HCT116 (cell line): ENCODE data around the gene MLPH. TPM values are rescaled to one million over a fixed set of nuclear protein-coding genes. Genes with fewer than 3 reads are reported as not detected.

Experiments used
- ATAC-seq: fragments of 200-7000 bp; cut with Tn5 transposase; 2 replicates; pipeline ENCODE4 v1.9.1; 2020; ENCODE audit warnings: mild to moderate bottlenecking, moderate library complexity
- BruUV-seq: library from RNA; stranded (reverse); fragments of 400-500 nt; replicated peaks from 2 replicates; lab custom pipeline; 2021; lab: Mats Ljungman, UMichigan
- CTCF ChIA-PET: fragments of 300-600 bp; sonication (Branson Sonifier 250); formaldehyde crosslinking; loops from one replicate; lab custom pipeline; 2021; ENCODE audit warnings: antibody characterized with exemption; lab: Charles Lee
- POLR2A ChIA-PET: fragments of 300-600, 350-600 bp; sonication (Branson Sonifier 250); formaldehyde crosslinking; loops from one replicate; lab custom pipeline; 2021; ENCODE audit warnings: antibody characterized with exemption; lab: Charles Lee
- RAD21 ChIA-PET, 2 experiments: fragments of 300-600 bp; sonication (Branson Sonifier 250); formaldehyde crosslinking; loops; one replicate each; lab custom pipeline; 2023; ENCODE audit warnings: low total read pairs in 2 of 2; ENCODE audit not compliant: uncharacterized antibody in 2 of 2, unreplicated experiment in 2 of 2, low non-redundant PET in 1 of 2; lab: Charles Lee
- DNase-seq: peaks from one replicate; pipeline ENCODE4 v3.0.0-alpha.2; 2010; ENCODE audit warnings: low read depth, low spot score
- H2AFZ ChIP-seq: fragments of 200-600 bp; shearing (Covaris generic), sonication (generic); 2 replicates; pipeline ENCODE4 v1.6.1; 2017; ENCODE audit warnings: low read depth, mixed run types, mixed read lengths, antibody characterized with exemption, low read length; ENCODE audit not compliant: poor library complexity, severe bottlenecking
- H3K27ac ChIP-seq: 2 replicates; pipeline ENCODE4 v1.5.1; 2012; ENCODE audit warnings: low read depth, low read length
- H3K27me3 ChIP-seq: fragments of 200-600 bp; sonication (generic); 2 replicates; pipeline ENCODE4 v1.6.1; 2016; ENCODE audit warnings: mixed run types, low read length, mixed read lengths; ENCODE audit not compliant: insufficient read depth
- H3K36me3 ChIP-seq, 2 experiments: fragments of 200-500 bp in 1 of 2; fragments of 200-600 bp in 1 of 2; sonication (Bioruptor generic) in 1 of 2; sonication (generic) in 1 of 2; 2 replicates each; pipeline versions ENCODE4 v1.5.1 to v1.6.1; 2014 to 2016; ENCODE audit warnings: low read length in 2 of 2, inconsistent platforms in 1 of 2, mixed read lengths in 1 of 2, mixed run types in 1 of 2; ENCODE audit not compliant: insufficient read depth in 2 of 2, control insufficient read depth in 1 of 2
- H3K4me1 ChIP-seq, 2 experiments: fragments of 200-600 bp in 1 of 2; sonication (generic) in 1 of 2; 2 replicates each; pipeline versions ENCODE4 v1.5.1 to v1.6.1; 2012 to 2017; ENCODE audit warnings: low read length in 2 of 2, inconsistent platforms in 1 of 2, mild to moderate bottlenecking in 1 of 2, mixed read lengths in 1 of 2, mixed run types in 1 of 2, moderate library complexity in 1 of 2; ENCODE audit not compliant: insufficient read depth in 2 of 2, control insufficient read depth in 1 of 2
- H3K4me2 ChIP-seq: fragments of 200-600 bp; sonication (generic); 2 replicates; pipeline ENCODE4 v1.6.1; 2017; ENCODE audit warnings: mixed run types, low read length, mixed read lengths
- H3K4me3 ChIP-seq, 2 experiments: fragments of 200-600 bp in 1 of 2; sonication (generic) in 1 of 2; replicated peaks in 1 of 2; 2 replicates each; pipeline ENCODE4 v1.5.1; 2011 to 2016; ENCODE audit warnings: low read length in 2 of 2, control low read depth in 1 of 2, low read depth in 1 of 2, mild to moderate bottlenecking in 1 of 2, mixed read lengths in 1 of 2, mixed run types in 1 of 2
- H3K79me2 ChIP-seq: fragments of 200-600 bp; sonication (generic); 2 replicates; pipeline ENCODE4 v1.6.1; 2017; ENCODE audit warnings: mild to moderate bottlenecking, mixed run types, low read length, moderate library complexity, mixed read lengths; ENCODE audit not compliant: insufficient read depth
- H3K9ac ChIP-seq: fragments of 200-600 bp; sonication (generic); 2 replicates; pipeline ENCODE4 v1.6.1; 2016; ENCODE audit warnings: low read length, mixed read lengths
- H3K9me2 ChIP-seq: fragments of 200-600 bp; sonication (generic), shearing (Covaris generic); 2 replicates; pipeline ENCODE4 v1.6.1; 2017; ENCODE audit warnings: mixed run types, mild to moderate bottlenecking, moderate library complexity; ENCODE audit not compliant: insufficient read depth
- H3K9me3 ChIP-seq, 2 experiments: fragments of 200-500 bp in 1 of 2; fragments of 200-600 bp in 1 of 2; sonication (Bioruptor generic) in 1 of 2; sonication (generic) in 1 of 2; 2 replicates each; pipeline ENCODE4 v1.6.1; 2014 to 2017; ENCODE audit warnings: low read length in 2 of 2, mixed read lengths in 2 of 2, inconsistent platforms in 1 of 2, low read depth in 1 of 2, mild to moderate bottlenecking in 1 of 2, mixed run types in 1 of 2, moderate library complexity in 1 of 2; ENCODE audit not compliant: control insufficient read depth in 1 of 2, insufficient read depth in 1 of 2
- H4K20me1 ChIP-seq: fragments of 200-600 bp; sonication (generic), shearing (Covaris generic); 2 replicates; pipeline ENCODE4 v1.6.1; 2017; ENCODE audit warnings: mixed run types, mild to moderate bottlenecking, moderate library complexity; ENCODE audit not compliant: insufficient read depth
- CBX3 ChIP-seq: IDR thresholded peaks from 2 replicates; pipeline ENCODE4 v1.6.1; 2012; ENCODE audit warnings: low read depth
- CEBPB ChIP-seq: IDR thresholded peaks from 2 replicates; pipeline ENCODE4 v1.6.1; 2012; ENCODE audit warnings: low read depth
- EGR1 ChIP-seq: IDR thresholded peaks from 2 replicates; pipeline ENCODE4 v1.6.1; 2012; ENCODE audit warnings: low read depth
- POLR2AphosphoS5 ChIP-seq: IDR thresholded peaks from 2 replicates; pipeline ENCODE4 v1.6.1; 2011; ENCODE audit warnings: mild to moderate bottlenecking, low read depth, low read length, moderate library complexity
- SIN3A ChIP-seq: IDR thresholded peaks from 2 replicates; pipeline ENCODE4 v1.6.1; 2012; ENCODE audit warnings: low read depth
- SP1 ChIP-seq: IDR thresholded peaks from 2 replicates; pipeline ENCODE4 v1.6.1; 2012; ENCODE audit warnings: low read depth
- SRF ChIP-seq: IDR thresholded peaks from 2 replicates; pipeline ENCODE4 v1.6.1; 2012; ENCODE audit warnings: low read depth
- ZBTB33 ChIP-seq: IDR thresholded peaks from 2 replicates; pipeline ENCODE4 v1.6.1; 2011; ENCODE audit warnings: mild to moderate bottlenecking, low read length, moderate library complexity; ENCODE audit not compliant: insufficient replicate concordance; ENCODE audit errors: extremely low read depth
- ZNF274 ChIP-seq: fragments of 200-500 bp; sonication (Bioruptor generic); IDR thresholded peaks from 2 replicates; pipeline ENCODE4 v1.6.1; 2014; ENCODE audit warnings: mild to moderate bottlenecking, low read depth, low read length, inconsistent platforms
- intact Hi-C: fragments of 100-400 bp; cut with micrococcal nuclease; formaldehyde crosslinking; loops from 2 replicates; pipeline ENCODE4 v1.10.0; 2022
- total RNA-seq: library from RNA; stranded (reverse); gene quantifications from one replicate; pipeline ENCODE4 v1.2.1, GENCODE V29; 2021; ENCODE audit not compliant: unreplicated experiment

MLPH gene
- total RNA-seq, 1 experiment from 2014 or later = 81.4 TPM

- ATAC-seq (no peak), DNase-seq (no peak)
- Histone ChIP-seq H3K9me3 (0 out of 4 replicates have a peak, but pooled peaks cover 0 to 3% of the 10 kb centered on the region in 2 experiments), H3K27ac (no peak overlapping the region), H3K27me3 (no peaks in the 10 kb centered on the region), H3K36me3 (no peaks in the 10 kb centered on the region), H3K9ac (no peak overlapping the region), H3K9me2 (no peaks in the 10 kb centered on the region)
- intact Hi-C loops = no loop called here
- no TSS peak for BruUV-seq
- no peak for TF ChIP-seq POLR2AphosphoS5
- no peak for TF ChIP-seq SIN3A
- no peak for TF ChIP-seq ZBTB33
- no peak for TF ChIP-seq SRF
- TF ChIP-seq CEBPB = no peak
- no peak for TF ChIP-seq ZNF274
- no peak for TF ChIP-seq CBX3
- TF ChIP-seq SP1 = no peak
- TF ChIP-seq EGR1 = no peak
- TF ChIP-seq, all 23 proteins: peak for 0
- no peak overlapping the region for H3K4me3 ChIP-seq
- no peak overlapping the region for H2AFZ ChIP-seq
- no peaks in the 10 kb centered on the region for H4K20me1 ChIP-seq
- ChIA-PET POLR2A (no interaction called here), RAD21 (no interaction called here), CTCF (no interaction called here)
- no peak overlapping the region for H3K4me2 ChIP-seq
- no peaks in the 10 kb centered on the region for H3K79me2 ChIP-seq
- no peaks in the 10 kb centered on the region for H3K4me1 ChIP-seq
Measured at GRCh38 chr2:237564526-237565131, 77.6 kb downstream of the MLPH start.
